Endothelial cell of umbilical vein (primary cell): ENCODE results near the gene MTFP1. TPM values are rescaled to one million over a fixed set of nuclear protein-coding genes. Genes with fewer than 3 reads are reported as not detected.

Experiments
- BruUV-seq: library from RNA; stranded (reverse); fragments of 400-500 nt; replicated peaks from 2 replicates; lab custom pipeline; 2021; lab: Mats Ljungman, UMichigan
- CTCF ChIA-PET: fragments of 300-600, 350-600 bp; sonication (Branson Sonifier 250); formaldehyde crosslinking; loops from one replicate; lab custom pipeline; 2021; ENCODE audit warnings: antibody characterized with exemption, inconsistent platforms; lab: Charles Lee
- POLR2A ChIA-PET: fragments of 300-600, 350-600 bp; sonication (Branson Sonifier 250); formaldehyde crosslinking; loops from one replicate; lab custom pipeline; 2021; ENCODE audit warnings: antibody characterized with exemption, inconsistent platforms; lab: Charles Lee
- DNase-seq: peaks from one replicate; pipeline ENCODE4 v3.0.0-alpha.2; 2011; ENCODE audit warnings: low read depth, low spot score
- FAIRE-seq: peaks from 2 replicates; lab custom pipeline; 2011; peaks lifted over from hg19 to GRCh38; lab: Jason Lieb, UNC
- H2AFZ ChIP-seq: 2 replicates; pipeline ENCODE4 v1.6.0; 2012; ENCODE audit warnings: low read depth, low read length, control low read depth, inconsistent platforms
- H3K27ac ChIP-seq: 2 replicates; pipeline ENCODE4 v1.5.1; 2011; ENCODE audit warnings: low read depth, mild to moderate bottlenecking, control low read depth, low read length, moderate library complexity; ENCODE audit not compliant: insufficient read depth
- H3K27me3 ChIP-seq, 2 experiments: 2 replicates each; pipeline versions ENCODE4 v1.6.0 to v1.6.1; 2011; ENCODE audit warnings: low read length in 2 of 2, mixed read lengths in 1 of 2; ENCODE audit not compliant: control insufficient read depth in 2 of 2, insufficient read depth in 2 of 2
- H3K36me3 ChIP-seq, 2 experiments: 2 replicates in 1 of 2; 3 replicates in 1 of 2; pipeline ENCODE4 v1.5.1; 2011; ENCODE audit warnings: low read length in 2 of 2, mild to moderate bottlenecking in 1 of 2, moderate library complexity in 1 of 2; ENCODE audit not compliant: control insufficient read depth in 2 of 2, insufficient read depth in 2 of 2; ENCODE audit errors: extremely low read depth in 1 of 2
- H3K4me1 ChIP-seq: 3 replicates; pipeline ENCODE4 v1.5.1; 2011; ENCODE audit warnings: mild to moderate bottlenecking, low read length; ENCODE audit not compliant: control insufficient read depth, insufficient read depth; ENCODE audit errors: extremely low read depth
- H3K4me2 ChIP-seq: 2 replicates; pipeline ENCODE4 v1.6.1; 2011; ENCODE audit warnings: low read length, control low read depth, mixed read lengths; ENCODE audit not compliant: insufficient read depth
- H3K4me3 ChIP-seq, 3 experiments: fragments of 200-600 bp in 1 of 3; sonication (generic), shearing (Covaris generic) in 1 of 3; replicated peaks in 1 of 3; 2 replicates each; pipeline ENCODE4 v1.5.1; 2011 to 2016; ENCODE audit warnings: control low read depth in 3 of 3, low read length in 3 of 3, mild to moderate bottlenecking in 2 of 3, inconsistent platforms in 1 of 3, low read depth in 1 of 3, moderate library complexity in 1 of 3; ENCODE audit not compliant: insufficient read depth in 1 of 3
- H3K79me2 ChIP-seq: 2 replicates; pipeline ENCODE4 v1.6.0; 2012; ENCODE audit warnings: low read length, inconsistent platforms; ENCODE audit not compliant: control insufficient read depth, insufficient read depth
- H3K9ac ChIP-seq: replicated peaks from 2 replicates; pipeline ENCODE3; 2011; ENCODE audit warnings: low read length, control low read depth; ENCODE audit not compliant: insufficient read depth; ENCODE audit errors: extremely low read depth
- H3K9me1 ChIP-seq: replicated peaks from 3 replicates; pipeline ENCODE4 v1.6.0; 2011; ENCODE audit warnings: mild to moderate bottlenecking, low read length; ENCODE audit not compliant: control insufficient read depth, insufficient read depth; ENCODE audit errors: extremely low read depth
- H3K9me3 ChIP-seq: replicated peaks from 2 replicates; pipeline ENCODE4 v1.5.1; 2012; ENCODE audit warnings: low read length, inconsistent platforms; ENCODE audit not compliant: control insufficient read depth, insufficient read depth
- H4K20me1 ChIP-seq: replicated peaks from 2 replicates; pipeline ENCODE3; 2011; ENCODE audit warnings: mild to moderate bottlenecking, low read length; ENCODE audit not compliant: control insufficient read depth, insufficient read depth; ENCODE audit errors: extremely low read depth
- EZH2 ChIP-seq: IDR thresholded peaks from 2 replicates; pipeline ENCODE4 v1.6.1; 2012; ENCODE audit warnings: borderline replicate concordance, low read depth, mild to moderate bottlenecking, moderate library complexity, low read length, inconsistent platforms; ENCODE audit not compliant: severe bottlenecking
- FOS ChIP-seq: IDR thresholded peaks from 2 replicates; pipeline ENCODE4 v1.6.1; 2011; ENCODE audit warnings: mild to moderate bottlenecking, low read length, moderate library complexity, borderline replicate concordance; ENCODE audit not compliant: insufficient read depth
- GATA2 ChIP-seq: IDR thresholded peaks from 2 replicates; pipeline ENCODE4 v1.7.0; 2011; ENCODE audit warnings: low read depth, mild to moderate bottlenecking, moderate library complexity, mixed read lengths, low read length; ENCODE audit not compliant: insufficient read length, insufficient read depth
- JUN ChIP-seq: IDR thresholded peaks from 2 replicates; pipeline ENCODE4 v1.6.1; 2011; ENCODE audit warnings: borderline replicate concordance, low read depth; ENCODE audit not compliant: insufficient read length, insufficient read depth
- MAX ChIP-seq: IDR thresholded peaks from 2 replicates; pipeline ENCODE4 v1.6.1; 2011; ENCODE audit not compliant: insufficient read depth, insufficient read length
- MYC ChIP-seq: IDR thresholded peaks from one replicate; pipeline ENCODE4 v1.6.1; 2011; ENCODE audit warnings: mild to moderate bottlenecking, low read depth, low read length
- POLR2A ChIP-seq: IDR thresholded peaks from 2 replicates; pipeline ENCODE4 v1.6.1; 2012; ENCODE audit warnings: low read depth, mild to moderate bottlenecking, control low read depth, low read length
- POLR2AphosphoS5 ChIP-seq: IDR thresholded peaks from 2 replicates; pipeline ENCODE4 v1.6.1; 2012; ENCODE audit warnings: low read depth, mild to moderate bottlenecking, control low read depth, low read length, moderate library complexity; ENCODE audit not compliant: insufficient read depth
- dilution Hi-C: fragments of 300-500 bp; cut with MboI; formaldehyde crosslinking; loops from one replicate; pipeline ENCODE4 v1.15.0; 2019; ENCODE audit warnings: low sequenced_read_pairs; ENCODE audit not compliant: extremely low pct_ligation_motif_present
- intact Hi-C: fragments of 100-400 bp; cut with micrococcal nuclease; formaldehyde crosslinking; loops from one replicate; pipeline ENCODE4 v1.10.0; 2022
- polyA plus RNA-seq, 4 experiments: library from polyadenylated mRNA; depleted of rRNA in 3 of 4; stranded (reverse) in 3 of 4; unstranded in 1 of 4; fragments of >200 nt; gene quantifications; 2 replicates each; pipeline versions ENCODE4 v1.2.1 to v1.2.3, GENCODE V29; 2011 to 2012; ENCODE audit warnings: missing spikeins in 1 of 4
- total RNA-seq: library from RNA; stranded (reverse); gene quantifications from 2 replicates; pipeline ENCODE4 v1.2.3, GENCODE V29; 2021
- TF ChIP-seq, protein P1 (sequence below), 2 donors: IDR thresholded peaks; 1 replicate in 1 of 2; 2 replicates in 1 of 2; pipeline ENCODE4 v1.5.1; 2011; ENCODE audit warnings: low read length in 2 of 2, mild to moderate bottlenecking in 2 of 2, moderate library complexity in 2 of 2, control low read depth in 1 of 2, inconsistent platforms in 1 of 2, low read depth in 1 of 2; ENCODE audit not compliant: insufficient read depth in 1 of 2; ENCODE audit errors: extremely low read depth in 1 of 2

MTFP1 gene
- total and polyA plus RNA-seq, 2 donors (not counting 3 experiments of a cell fraction or from before 2014, with no cell fraction given) = 30.3 to 41.9 TPM

- TF ChIP-seq MYC (no peak), GATA2 (no peak), POLR2AphosphoS5 (no peak), MAX (no peak), POLR2A (no peak), FOS (no peak), EZH2 (no peak), JUN (no peak)
- TF ChIP-seq, protein P1, sequence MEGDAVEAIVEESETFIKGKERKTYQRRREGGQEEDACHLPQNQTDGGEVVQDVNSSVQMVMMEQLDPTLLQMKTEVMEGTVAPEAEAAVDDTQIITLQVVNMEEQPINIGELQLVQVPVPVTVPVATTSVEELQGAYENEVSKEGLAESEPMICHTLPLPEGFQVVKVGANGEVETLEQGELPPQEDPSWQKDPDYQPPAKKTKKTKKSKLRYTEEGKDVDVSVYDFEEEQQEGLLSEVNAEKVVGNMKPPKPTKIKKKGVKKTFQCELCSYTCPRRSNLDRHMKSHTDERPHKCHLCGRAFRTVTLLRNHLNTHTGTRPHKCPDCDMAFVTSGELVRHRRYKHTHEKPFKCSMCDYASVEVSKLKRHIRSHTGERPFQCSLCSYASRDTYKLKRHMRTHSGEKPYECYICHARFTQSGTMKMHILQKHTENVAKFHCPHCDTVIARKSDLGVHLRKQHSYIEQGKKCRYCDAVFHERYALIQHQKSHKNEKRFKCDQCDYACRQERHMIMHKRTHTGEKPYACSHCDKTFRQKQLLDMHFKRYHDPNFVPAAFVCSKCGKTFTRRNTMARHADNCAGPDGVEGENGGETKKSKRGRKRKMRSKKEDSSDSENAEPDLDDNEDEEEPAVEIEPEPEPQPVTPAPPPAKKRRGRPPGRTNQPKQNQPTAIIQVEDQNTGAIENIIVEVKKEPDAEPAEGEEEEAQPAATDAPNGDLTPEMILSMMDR (IDR thresholded peaks at IDR 0.05; ENCODE audit: extremely low read depth in 1 of 2, insufficient read depth in 1 of 2, low read depth in 1 of 2, low read length in 2 of 2) = no peak
- Histone ChIP-seq H3K9me1 (no peaks in the 10 kb centered on the region), H3K27ac (no peak overlapping the region), H3K4me3 (no peak overlapping the region), H3K36me3 (no peaks in the 10 kb centered on the region), H3K79me2 (no peaks in the 10 kb centered on the region), H3K27me3 (no peaks in the 10 kb centered on the region), H3K9me3 (no peaks in the 10 kb centered on the region), H3K9ac (no peak overlapping the region), H3K4me1 (no peaks in the 10 kb centered on the region), H4K20me1 (no peaks in the 10 kb centered on the region), H3K4me2 (no peak overlapping the region), H2AFZ (no peak overlapping the region)
- DNase-seq (no peak), FAIRE-seq (no peak)
- no TSS peak for BruUV-seq
- dilution Hi-C loops (no loop called here), intact Hi-C loops (no loop called here)
- CTCF ChIA-PET = interaction anchor here (1.0 to 1.2 kb wide), 2 partner anchors 37 to 148 kb away, joined by 3 read pairs; no protein-coding TSS in a partner anchor
- POLR2A ChIA-PET = no interaction called here
These were observed 28.4 kb downstream of the MTFP1 start for GRCh38 chr22:30453731-30454510.
